Measurements from ENCODE around the gene PCBP3.

PCBP3 gene

DNA sequence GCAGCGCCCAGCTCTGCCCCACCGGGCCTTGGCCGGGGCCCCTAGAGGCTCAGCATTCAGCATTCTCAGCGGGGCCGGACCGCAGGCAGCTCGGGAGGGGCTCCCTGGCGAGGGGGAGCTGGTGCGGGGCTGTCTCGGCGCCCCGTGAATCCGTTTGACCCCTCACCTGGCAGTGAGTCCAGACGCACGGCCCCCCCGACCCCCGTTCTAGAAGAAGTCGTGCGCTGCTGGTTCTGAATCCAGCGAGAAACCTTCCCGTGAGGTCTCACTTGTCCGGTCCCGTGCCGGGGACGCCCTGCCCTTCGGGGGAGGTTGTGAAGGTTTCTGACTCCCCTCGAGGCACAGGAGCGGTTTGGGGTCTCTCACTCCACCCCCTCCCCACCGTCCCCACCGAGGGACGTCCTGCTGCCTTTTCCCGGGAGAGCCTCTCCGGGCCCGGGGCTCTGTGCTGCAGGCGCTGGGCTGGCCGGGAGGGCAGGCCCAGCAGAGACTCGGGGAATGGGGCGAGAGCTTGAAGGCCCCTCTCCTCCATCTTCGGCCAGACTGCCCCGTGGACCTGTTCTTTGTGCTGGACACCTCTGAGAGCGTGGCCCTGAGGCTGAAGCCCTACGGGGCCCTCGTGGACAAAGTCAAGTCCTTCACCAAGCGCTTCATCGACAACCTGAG lies 338.7 kb downstream of the PCBP3 start:
- no peaks in the 10 kb centered on the region for H3K27me3 ChIP-seq (ENCODE audit: insufficient read depth, low read depth, severe bottlenecking)
- peaks cover 19% of the 10 kb centered on the region for H3K36me3 ChIP-seq
- no peaks in the 10 kb centered on the region for H3K9me3 ChIP-seq (ENCODE audit: severe bottlenecking)
- peak overlapping the region; percentile 38 for H3K27ac ChIP-seq
- DNase-seq, result peak; percentile 36
- TF ChIP-seq, protein P1, sequence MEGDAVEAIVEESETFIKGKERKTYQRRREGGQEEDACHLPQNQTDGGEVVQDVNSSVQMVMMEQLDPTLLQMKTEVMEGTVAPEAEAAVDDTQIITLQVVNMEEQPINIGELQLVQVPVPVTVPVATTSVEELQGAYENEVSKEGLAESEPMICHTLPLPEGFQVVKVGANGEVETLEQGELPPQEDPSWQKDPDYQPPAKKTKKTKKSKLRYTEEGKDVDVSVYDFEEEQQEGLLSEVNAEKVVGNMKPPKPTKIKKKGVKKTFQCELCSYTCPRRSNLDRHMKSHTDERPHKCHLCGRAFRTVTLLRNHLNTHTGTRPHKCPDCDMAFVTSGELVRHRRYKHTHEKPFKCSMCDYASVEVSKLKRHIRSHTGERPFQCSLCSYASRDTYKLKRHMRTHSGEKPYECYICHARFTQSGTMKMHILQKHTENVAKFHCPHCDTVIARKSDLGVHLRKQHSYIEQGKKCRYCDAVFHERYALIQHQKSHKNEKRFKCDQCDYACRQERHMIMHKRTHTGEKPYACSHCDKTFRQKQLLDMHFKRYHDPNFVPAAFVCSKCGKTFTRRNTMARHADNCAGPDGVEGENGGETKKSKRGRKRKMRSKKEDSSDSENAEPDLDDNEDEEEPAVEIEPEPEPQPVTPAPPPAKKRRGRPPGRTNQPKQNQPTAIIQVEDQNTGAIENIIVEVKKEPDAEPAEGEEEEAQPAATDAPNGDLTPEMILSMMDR (IDR thresholded peaks at IDR 0.05; ENCODE audit: low read depth, low read length), result no peak
- peak overlapping the region; percentile 74 for H3K4me3 ChIP-seq (ENCODE audit: low read depth, low read length)

DNA sequence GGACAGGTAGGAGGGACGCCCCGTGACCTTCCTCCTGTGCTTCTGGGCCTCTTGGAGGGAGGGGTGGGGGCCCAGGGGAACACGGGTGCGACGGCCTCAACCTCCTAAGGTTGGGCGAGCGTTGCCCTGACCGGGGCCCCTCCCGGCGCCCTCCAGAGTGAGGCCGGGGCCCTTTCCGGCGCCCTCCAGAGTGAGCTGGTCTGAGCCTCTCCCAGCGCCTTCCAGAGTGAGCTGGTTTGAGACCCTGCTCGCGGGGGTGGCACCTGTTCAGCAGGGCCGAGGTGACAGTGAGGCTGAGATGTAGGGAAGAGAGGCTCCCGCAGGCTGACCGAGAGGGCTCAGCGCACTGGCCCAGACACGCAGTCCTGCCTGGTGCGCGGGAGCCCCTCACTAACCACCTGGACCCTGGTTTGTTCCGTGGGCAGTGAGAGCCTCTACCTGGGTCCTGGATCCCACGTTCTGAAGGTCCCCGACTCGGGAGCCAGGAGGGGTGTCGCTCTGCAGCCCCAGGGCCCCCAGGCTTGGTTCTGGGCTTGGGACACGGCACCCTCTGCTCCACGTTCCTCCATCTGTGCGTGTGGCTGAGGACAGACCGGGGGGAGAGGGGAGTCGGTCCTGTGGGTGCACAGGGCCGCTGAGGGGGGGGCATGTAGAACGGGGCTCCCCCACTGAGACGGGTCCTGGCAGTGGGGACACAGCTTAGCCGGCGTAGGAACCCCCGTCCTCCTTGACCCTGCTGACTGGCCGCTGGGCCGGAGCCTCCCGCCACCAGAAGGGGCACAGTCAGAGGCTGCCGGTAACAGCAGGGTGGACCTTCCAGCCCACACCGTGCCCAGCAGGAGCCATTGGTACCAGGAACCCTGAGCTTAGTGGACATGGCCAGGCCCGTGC lies 339.5 kb downstream of the PCBP3 start:
- Histone ChIP-seq H3K27ac (no peak overlapping the region; the same call in 1 of the 2 replicates), H3K4me3 (ENCODE audit: low read depth, low read length) (peak overlapping the region; percentile 74), H3K9me3 (ENCODE audit: severe bottlenecking) (no peaks in the 10 kb centered on the region), H3K27me3 (ENCODE audit: insufficient read depth, low read depth, severe bottlenecking) (no peaks in the 10 kb centered on the region), H3K36me3 (peaks cover 22% of the 10 kb centered on the region)
- peak; percentile 38 for DNase-seq
- TF ChIP-seq, protein P1 (IDR thresholded peaks at IDR 0.05; ENCODE audit: low read depth, low read length), result no peak

DNA sequence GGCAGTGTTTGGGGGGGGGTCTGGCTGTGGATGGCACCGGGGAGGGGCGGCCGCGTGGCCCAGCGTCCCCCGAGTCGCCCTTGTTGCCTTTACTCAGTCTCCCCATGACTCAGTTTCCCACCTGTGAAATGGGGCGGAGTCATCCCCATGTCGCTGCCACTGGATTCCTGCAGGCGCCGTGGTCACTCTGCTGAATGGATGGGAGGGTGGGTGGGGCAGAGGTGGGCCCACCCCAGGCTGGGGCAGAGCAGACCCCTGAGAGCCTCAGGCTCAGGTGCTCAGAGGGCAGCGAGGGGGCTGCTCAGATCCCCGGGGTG lies 340.1 kb downstream of the PCBP3 start:
- H3K9me3 ChIP-seq (ENCODE audit: severe bottlenecking), result no peaks in the 10 kb centered on the region
- peaks cover 22% of the 10 kb centered on the region for H3K36me3 ChIP-seq
- TF ChIP-seq, protein P1 (IDR thresholded peaks at IDR 0.05; ENCODE audit: low read depth, low read length), result no peak
- H3K27ac ChIP-seq, result no peak overlapping the region
- DNase-seq, result no peak
- no peaks in the 10 kb centered on the region for H3K27me3 ChIP-seq (ENCODE audit: insufficient read depth, low read depth, severe bottlenecking)
- H3K4me3 ChIP-seq (ENCODE audit: low read depth, low read length), result no peak overlapping the region

DNA sequence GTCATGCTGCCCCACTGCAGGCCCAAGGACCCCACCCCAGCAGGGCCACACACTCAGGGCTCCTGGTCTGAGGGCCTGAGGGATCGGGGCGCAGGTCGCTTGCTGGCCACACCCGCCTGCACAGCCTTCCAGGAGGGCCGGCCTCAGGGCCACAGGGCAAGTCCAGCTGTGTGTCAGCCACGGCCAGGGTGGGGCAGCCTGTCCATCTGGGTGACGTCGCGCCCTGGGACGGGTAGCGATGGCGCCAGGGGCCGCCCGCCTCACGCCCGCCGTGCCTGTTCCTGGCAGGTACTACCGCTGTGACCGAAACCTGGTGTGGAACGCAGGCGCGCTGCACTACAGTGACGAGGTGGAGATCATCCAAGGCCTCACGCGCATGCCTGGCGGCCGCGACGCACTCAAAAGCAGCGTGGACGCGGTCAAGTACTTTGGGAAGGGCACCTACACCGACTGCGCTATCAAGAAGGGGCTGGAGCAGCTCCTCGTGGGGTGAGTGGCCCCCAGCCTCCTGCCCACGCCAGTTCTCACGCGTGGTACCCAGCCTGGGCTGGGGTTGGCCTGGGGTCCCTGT lies 340.5 kb downstream of the PCBP3 start:
- H3K36me3 ChIP-seq, result peaks cover 22% of the 10 kb centered on the region
- TF ChIP-seq, protein P1 (IDR thresholded peaks at IDR 0.05; ENCODE audit: low read depth, low read length), result no peak
- H3K27me3 ChIP-seq (ENCODE audit: insufficient read depth, low read depth, severe bottlenecking), result no peaks in the 10 kb centered on the region
- H3K9me3 ChIP-seq (ENCODE audit: severe bottlenecking), result no peaks in the 10 kb centered on the region
- DNase-seq, result peak; percentile 11
- H3K27ac ChIP-seq, result no peak overlapping the region
- H3K4me3 ChIP-seq (ENCODE audit: low read depth, low read length), result no peak overlapping the region

DNA sequence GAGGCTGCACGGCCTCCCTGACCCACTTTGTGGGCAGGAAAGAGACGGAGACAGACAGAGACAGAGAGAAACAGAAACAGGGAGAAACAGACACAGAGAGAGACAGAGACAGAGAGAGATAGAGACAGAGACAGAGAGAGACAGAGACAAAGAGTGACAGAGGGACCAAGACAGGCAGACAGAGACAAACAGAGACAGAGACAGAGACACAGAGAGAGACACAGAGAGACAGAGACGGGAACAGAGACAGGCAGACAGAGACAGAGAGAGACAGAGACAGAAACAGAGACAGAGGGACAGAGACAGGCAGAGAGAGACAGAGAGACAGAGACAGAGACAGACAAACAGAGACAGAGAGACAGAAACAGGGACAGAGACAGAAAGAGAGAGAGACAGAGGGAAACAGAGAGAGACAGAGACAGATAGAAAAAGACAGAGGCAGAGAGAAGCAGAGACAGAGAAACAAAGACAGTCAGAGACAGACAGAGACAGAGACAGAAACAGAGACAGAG lies 341.1 kb downstream of the PCBP3 start:
- Histone ChIP-seq H3K36me3 (peaks cover 22% of the 10 kb centered on the region), H3K27me3 (ENCODE audit: insufficient read depth, low read depth, severe bottlenecking) (no peaks in the 10 kb centered on the region), H3K27ac (no peak overlapping the region), H3K9me3 (ENCODE audit: severe bottlenecking) (no peaks in the 10 kb centered on the region), H3K4me3 (ENCODE audit: low read depth, low read length) (no peak overlapping the region)
- TF ChIP-seq, protein P1 (IDR thresholded peaks at IDR 0.05; ENCODE audit: low read depth, low read length), result no peak
- DNase-seq, result no peak

Measured in WERI-Rb-1 (cell line).